GM18505 (cell line): ENCODE results near the gene SSBP4.

Source experiments
- ATAC-seq: cut with Tn5 transposase; IDR thresholded peaks from one replicate; pipeline ENCODE4 v1.9.1; 2021; ENCODE audit not compliant: unreplicated experiment
- POLR2A ChIP-seq: IDR thresholded peaks from 4 replicates; pipeline ENCODE4 v1.6.1; 2011; ENCODE audit warnings: borderline replicate concordance; ENCODE audit not compliant: insufficient read depth, insufficient read length; ENCODE audit errors: extremely low read depth

SSBP4 gene

GRCh38 chr19:18475762-18476331 is 56.6 kb downstream of the SSBP4 start:
- TF ChIP-seq POLR2A = no peak
- ATAC-seq = no peak

GRCh38 chr19:18476507-18477041 is 57.4 kb downstream of the SSBP4 start:
- TF ChIP-seq POLR2A = no peak
- no peak for ATAC-seq

GRCh38 chr19:18477042-18477779 is 58.0 kb downstream of the SSBP4 start:
- no peak for TF ChIP-seq POLR2A
- no peak for ATAC-seq

GRCh38 chr19:18477974-18478373 is 58.8 kb downstream of the SSBP4 start:
- no peak for TF ChIP-seq POLR2A
- ATAC-seq = no peak

- peak; percentile 42 for ATAC-seq
- no peak for TF ChIP-seq POLR2A
These were observed 59.5 kb downstream of the SSBP4 start for GRCh38 chr19:18478545-18479311.

GRCh38 chr19:18480006-18480691 is 61.0 kb downstream of the SSBP4 start:
- ATAC-seq = no peak
- no peak for TF ChIP-seq POLR2A

- no peak for ATAC-seq
- no peak for TF ChIP-seq POLR2A
These were observed 62.5 kb downstream of the SSBP4 start for GRCh38 chr19:18481505-18482222.

GRCh38 chr19:18483119-18483890 is 64.1 kb downstream of the SSBP4 start:
- ATAC-seq = no peak
- no peak for TF ChIP-seq POLR2A
